SK-N-SH treated with all-trans-retinoic acid at 6 μM for 48 hours (cell line): Measurements from ENCODE around the gene DDIAS.
"Not testable (repeated sequence)": the region's sequence is repeated elsewhere in the genome, so short reads cannot be mapped to it uniquely, and the experiment has no call there.

ENCODE experiments used
- ARNTL ChIP-seq: fragments of 450-650 bp; formaldehyde crosslinking; IDR thresholded peaks from 2 replicates; pipeline ENCODE4 v1.5.0; 2020; ENCODE audit warnings: low read depth, mild to moderate bottlenecking, moderate library complexity, borderline replicate concordance
- BACH2 ChIP-seq: fragments of 250-450 bp; sonication (Bioruptor Pico); IDR thresholded peaks from 2 replicates; pipeline ENCODE4 v1.9.0; 2021; ENCODE audit warnings: mild to moderate bottlenecking, borderline replicate concordance
- ESRRG ChIP-seq: fragments of 250-450 bp; sonication (Bioruptor Pico); IDR thresholded peaks from 2 replicates; pipeline ENCODE4 v1.6.1; 2021; ENCODE audit warnings: mild to moderate bottlenecking
- GLIS3 ChIP-seq: fragments of 250-450 bp; sonication (Bioruptor Pico); IDR thresholded peaks from 2 replicates; pipeline ENCODE4 v1.5.0; 2020; ENCODE audit warnings: mild to moderate bottlenecking, moderate library complexity
- RARB ChIP-seq: fragments of 250-450 bp; sonication (Bioruptor Pico); IDR thresholded peaks from 2 replicates; pipeline ENCODE4 v1.8.0; 2021; ENCODE audit warnings: mild to moderate bottlenecking, moderate library complexity
- TCF4 ChIP-seq: fragments of 250-450 bp; sonication (Bioruptor Pico); IDR thresholded peaks from 2 replicates; pipeline ENCODE4 v1.8.0; 2021; ENCODE audit warnings: mild to moderate bottlenecking, moderate library complexity, borderline replicate concordance
- ZFP30 ChIP-seq: fragments of 450-650 bp; formaldehyde crosslinking; IDR thresholded peaks from 2 replicates; pipeline ENCODE4 v1.5.0; 2022; ENCODE audit warnings: mild to moderate bottlenecking, moderate library complexity
- ZNF70 ChIP-seq: fragments of 450-650 bp; formaldehyde crosslinking; IDR thresholded peaks from 2 replicates; pipeline ENCODE4 v1.5.0; 2020; ENCODE audit warnings: mild to moderate bottlenecking, moderate library complexity
- TF ChIP-seq, protein P1 (sequence below): fragments of 250-450 bp; sonication (Bioruptor Pico); IDR thresholded peaks from 2 replicates; pipeline ENCODE4 v1.8.0; 2020; ENCODE audit warnings: mild to moderate bottlenecking, moderate library complexity, borderline replicate concordance
- TF ChIP-seq, protein P2 (sequence below): fragments of 250-450 bp; sonication (Bioruptor Pico); IDR thresholded peaks from 2 replicates; pipeline ENCODE4 v1.5.1; 2020; ENCODE audit warnings: low read depth, mild to moderate bottlenecking, moderate library complexity

DNA sequence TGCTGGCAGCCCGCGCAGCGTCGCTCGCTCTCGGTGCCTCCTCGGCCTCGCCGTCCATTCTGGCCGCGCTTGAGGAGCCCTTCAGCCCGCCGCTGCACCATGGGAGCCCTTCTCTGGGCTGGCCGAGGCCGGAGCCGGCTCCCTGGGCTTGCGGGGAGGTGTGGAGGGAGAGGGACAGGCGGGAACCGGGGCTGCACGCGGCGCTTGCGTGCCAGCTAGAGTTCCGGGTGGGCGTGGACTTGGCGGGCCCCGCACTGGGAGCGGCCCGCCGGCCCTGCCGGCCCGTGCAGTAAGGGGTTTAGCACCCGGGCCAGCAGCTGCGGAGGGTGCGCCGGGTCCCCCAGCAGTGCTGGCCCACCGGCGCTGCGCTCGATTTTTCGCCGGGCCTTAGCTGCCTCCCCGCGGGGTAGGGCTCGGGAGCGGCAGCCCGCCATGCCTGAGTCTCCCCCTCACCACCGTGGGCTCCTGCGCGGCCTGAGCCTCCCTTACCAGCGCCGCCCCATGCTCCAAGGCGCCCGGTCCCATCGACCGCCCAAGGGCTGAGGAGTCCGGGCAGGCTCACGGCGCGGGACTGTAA lies 69.1 kb downstream of the DDIAS start:
- TF ChIP-seq RARB; TCF4 (CRISPR knock-in tag); ZNF70 (CRISPR knock-in tag); ARNTL (CRISPR knock-in tag); ESRRG (CRISPR knock-in tag); ZFP30 (CRISPR knock-in tag); BACH2 (CRISPR knock-in tag); GLIS3 (CRISPR knock-in tag): not testable (repeated sequence)
- TF ChIP-seq, protein P1, sequence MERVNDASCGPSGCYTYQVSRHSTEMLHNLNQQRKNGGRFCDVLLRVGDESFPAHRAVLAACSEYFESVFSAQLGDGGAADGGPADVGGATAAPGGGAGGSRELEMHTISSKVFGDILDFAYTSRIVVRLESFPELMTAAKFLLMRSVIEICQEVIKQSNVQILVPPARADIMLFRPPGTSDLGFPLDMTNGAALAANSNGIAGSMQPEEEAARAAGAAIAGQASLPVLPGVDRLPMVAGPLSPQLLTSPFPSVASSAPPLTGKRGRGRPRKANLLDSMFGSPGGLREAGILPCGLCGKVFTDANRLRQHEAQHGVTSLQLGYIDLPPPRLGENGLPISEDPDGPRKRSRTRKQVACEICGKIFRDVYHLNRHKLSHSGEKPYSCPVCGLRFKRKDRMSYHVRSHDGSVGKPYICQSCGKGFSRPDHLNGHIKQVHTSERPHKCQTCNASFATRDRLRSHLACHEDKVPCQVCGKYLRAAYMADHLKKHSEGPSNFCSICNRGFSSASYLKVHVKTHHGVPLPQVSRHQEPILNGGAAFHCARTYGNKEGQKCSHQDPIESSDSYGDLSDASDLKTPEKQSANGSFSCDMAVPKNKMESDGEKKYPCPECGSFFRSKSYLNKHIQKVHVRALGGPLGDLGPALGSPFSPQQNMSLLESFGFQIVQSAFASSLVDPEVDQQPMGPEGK (CRISPR knock-in tag): not testable (repeated sequence)
- TF ChIP-seq, protein P2, sequence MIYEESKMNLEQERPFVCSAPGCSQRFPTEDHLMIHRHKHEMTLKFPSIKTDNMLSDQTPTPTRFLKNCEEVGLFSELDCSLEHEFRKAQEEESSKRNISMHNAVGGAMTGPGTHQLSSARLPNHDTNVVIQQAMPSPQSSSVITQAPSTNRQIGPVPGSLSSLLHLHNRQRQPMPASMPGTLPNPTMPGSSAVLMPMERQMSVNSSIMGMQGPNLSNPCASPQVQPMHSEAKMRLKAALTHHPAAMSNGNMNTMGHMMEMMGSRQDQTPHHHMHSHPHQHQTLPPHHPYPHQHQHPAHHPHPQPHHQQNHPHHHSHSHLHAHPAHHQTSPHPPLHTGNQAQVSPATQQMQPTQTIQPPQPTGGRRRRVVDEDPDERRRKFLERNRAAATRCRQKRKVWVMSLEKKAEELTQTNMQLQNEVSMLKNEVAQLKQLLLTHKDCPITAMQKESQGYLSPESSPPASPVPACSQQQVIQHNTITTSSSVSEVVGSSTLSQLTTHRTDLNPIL (CRISPR knock-in tag): not testable (repeated sequence)
